Esophagus squamous epithelium (tissue), 5 donors: ENCODE data around the gene ERGIC2. TPM values are rescaled to one million over a fixed set of nuclear protein-coding genes. Genes with fewer than 3 reads are reported as not detected.

Experiments
- DNase-seq: peaks from one replicate; lab custom pipeline; 2025; lab: John Stamatoyannopoulos, UW
- H3K27ac ChIP-seq, 4 donors: fragments of 200-600 bp; sonication (generic); one replicate each; pipeline ENCODE4 v1.5.1; 2016 to 2019; ENCODE audit warnings: mild to moderate bottlenecking in 1 of 4
- H3K27me3 ChIP-seq, 4 donors: fragments of 200-600 bp; sonication (generic); 1 replicate in 3 of 4; 2 replicates in 1 of 4; pipeline versions ENCODE4 v1.5.1 to v1.6.0; 2017 to 2021; ENCODE audit warnings: antibody characterized with exemption in 1 of 4
- H3K36me3 ChIP-seq, 3 donors: fragments of 200-600 bp; sonication (generic); one replicate each; pipeline ENCODE4 v1.5.1; 2016 to 2019
- H3K4me1 ChIP-seq, 3 donors: fragments of 200-600 bp; sonication (generic); one replicate each; pipeline ENCODE4 v1.5.1; 2017 to 2019
- H3K4me3 ChIP-seq, 4 donors: fragments of 200-600 bp; sonication (generic); 1 replicate in 3 of 4; 2 replicates in 1 of 4; pipeline ENCODE4 v1.5.1; 2016 to 2019; ENCODE audit warnings: mild to moderate bottlenecking in 2 of 4, moderate library complexity in 1 of 4
- H3K9me3 ChIP-seq, 3 donors: fragments of 200-600 bp; sonication (generic); one replicate each; pipeline ENCODE4 v1.5.1; 2016 to 2019
- POLR2A ChIP-seq, 4 donors: fragments of 450-650 bp; IDR thresholded peaks; one replicate each; pipeline ENCODE4 v1.6.1; 2017; ENCODE audit warnings: antibody characterized with exemption in 4 of 4, mild to moderate bottlenecking in 4 of 4, moderate library complexity in 3 of 4
- WGBS, 2 donors: methylation state at CpG; one replicate each; pipeline ENCODE4 v1.1.5; 2018; 5-methylcytosine and 5-hydroxymethylcytosine counted together
- intact Hi-C: fragments of 100-400 bp; cut with DNase I; formaldehyde crosslinking; loops from one replicate; pipeline ENCODE4 v1.15.0; 2022
- total RNA-seq, 4 donors: library from RNA; depleted of rRNA; stranded (reverse); fragments of >200 nt; gene quantifications; one replicate each; pipeline ENCODE4 v1.1.0, GENCODE V29; 2016
- TF ChIP-seq, protein P1 (sequence below), 6 experiments: fragments of 450-650 bp in 4 of 6; fragments of 200-600 bp in 2 of 6; sonication (generic) in 2 of 6; IDR thresholded peaks; one replicate each; pipeline ENCODE4 v1.5.1; 2016 to 2019; ENCODE audit warnings: antibody characterized with exemption in 6 of 6, mild to moderate bottlenecking in 4 of 6, moderate library complexity in 4 of 6
- donor health status: DM: yes; HTN: yes; CAD: no.

The ERGIC2 gene
- total RNA-seq, 4 donors from 2014 or later, result 48.0 to 99.0 (median 64.5) TPM

DNA sequence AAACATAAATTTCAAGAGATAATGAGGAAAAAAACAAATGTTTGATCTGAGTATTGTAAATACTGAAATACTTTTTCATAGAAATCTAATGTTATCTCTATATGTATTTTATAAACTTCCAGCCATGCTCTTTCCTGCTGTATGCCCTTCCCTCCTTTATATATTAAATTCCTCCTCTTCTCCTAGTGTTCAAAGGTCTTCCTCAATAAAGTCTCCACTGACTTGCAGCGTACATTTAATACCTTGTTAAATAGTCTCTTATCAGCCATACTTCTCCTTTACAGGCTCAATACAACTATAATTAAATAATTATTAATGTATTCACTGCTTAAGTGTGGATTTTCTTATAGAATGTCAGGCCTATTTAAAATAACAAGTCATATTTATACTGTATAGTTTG, 26.0 kb downstream of the ERGIC2 start:
- no peak for TF ChIP-seq POLR2A (IDR thresholded peaks at IDR 0.05)
- TF ChIP-seq, protein P1, sequence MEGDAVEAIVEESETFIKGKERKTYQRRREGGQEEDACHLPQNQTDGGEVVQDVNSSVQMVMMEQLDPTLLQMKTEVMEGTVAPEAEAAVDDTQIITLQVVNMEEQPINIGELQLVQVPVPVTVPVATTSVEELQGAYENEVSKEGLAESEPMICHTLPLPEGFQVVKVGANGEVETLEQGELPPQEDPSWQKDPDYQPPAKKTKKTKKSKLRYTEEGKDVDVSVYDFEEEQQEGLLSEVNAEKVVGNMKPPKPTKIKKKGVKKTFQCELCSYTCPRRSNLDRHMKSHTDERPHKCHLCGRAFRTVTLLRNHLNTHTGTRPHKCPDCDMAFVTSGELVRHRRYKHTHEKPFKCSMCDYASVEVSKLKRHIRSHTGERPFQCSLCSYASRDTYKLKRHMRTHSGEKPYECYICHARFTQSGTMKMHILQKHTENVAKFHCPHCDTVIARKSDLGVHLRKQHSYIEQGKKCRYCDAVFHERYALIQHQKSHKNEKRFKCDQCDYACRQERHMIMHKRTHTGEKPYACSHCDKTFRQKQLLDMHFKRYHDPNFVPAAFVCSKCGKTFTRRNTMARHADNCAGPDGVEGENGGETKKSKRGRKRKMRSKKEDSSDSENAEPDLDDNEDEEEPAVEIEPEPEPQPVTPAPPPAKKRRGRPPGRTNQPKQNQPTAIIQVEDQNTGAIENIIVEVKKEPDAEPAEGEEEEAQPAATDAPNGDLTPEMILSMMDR (IDR thresholded peaks at IDR 0.05), result no peak
- H3K27ac ChIP-seq, result no peak overlapping the region
- H3K27me3 ChIP-seq, result no peaks in the 10 kb centered on the region
- no peak for DNase-seq
- intact Hi-C loops, result no loop called here
- peaks cover 0 to 86% (median 8%) of the 10 kb centered on the region in 3 donors for H3K36me3 ChIP-seq
- no peak overlapping the region for H3K4me3 ChIP-seq
- no peaks in the 10 kb centered on the region for H3K9me3 ChIP-seq
- peaks cover 0 to 3% (median 0%) of the 10 kb centered on the region in 3 donors for H3K4me1 ChIP-seq
- WGBS, 2 donors, result 96% methylated on average over 1 of the region's 1 CpG

DNA sequence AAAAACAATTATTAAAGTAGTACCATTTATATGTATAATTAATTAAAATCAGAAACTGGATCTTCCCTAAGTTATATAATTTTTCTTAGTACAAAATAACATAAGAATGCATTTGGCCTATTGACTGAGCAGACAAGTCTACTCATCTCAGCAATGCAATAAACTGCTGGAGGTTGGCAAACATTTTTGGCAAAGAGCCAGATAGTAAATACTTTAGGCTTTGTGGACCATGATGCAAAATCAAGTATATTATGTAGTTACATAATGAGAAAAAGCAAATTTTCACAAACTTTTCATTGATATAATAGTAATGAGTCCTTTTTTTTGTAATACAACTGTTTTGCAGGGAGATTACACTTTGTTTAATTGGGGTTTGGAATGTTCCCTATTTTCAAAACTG, 30.9 kb downstream of the ERGIC2 start:
- no peak for DNase-seq
- no peak overlapping the region for H3K4me3 ChIP-seq
- TF ChIP-seq POLR2A (IDR thresholded peaks at IDR 0.05), result no peak
- TF ChIP-seq, protein P1 (IDR thresholded peaks at IDR 0.05), result no peak
- peaks cover 0 to 5% (median 0%) of the 10 kb centered on the region in 3 donors for H3K4me1 ChIP-seq
- no peaks in the 10 kb centered on the region for H3K9me3 ChIP-seq
- H3K27me3 ChIP-seq, result no peaks in the 10 kb centered on the region
- intact Hi-C loops, result no loop called here
- H3K27ac ChIP-seq, result no peak overlapping the region
- peaks cover 0 to 89% (median 10%) of the 10 kb centered on the region in 3 donors for H3K36me3 ChIP-seq

DNA sequence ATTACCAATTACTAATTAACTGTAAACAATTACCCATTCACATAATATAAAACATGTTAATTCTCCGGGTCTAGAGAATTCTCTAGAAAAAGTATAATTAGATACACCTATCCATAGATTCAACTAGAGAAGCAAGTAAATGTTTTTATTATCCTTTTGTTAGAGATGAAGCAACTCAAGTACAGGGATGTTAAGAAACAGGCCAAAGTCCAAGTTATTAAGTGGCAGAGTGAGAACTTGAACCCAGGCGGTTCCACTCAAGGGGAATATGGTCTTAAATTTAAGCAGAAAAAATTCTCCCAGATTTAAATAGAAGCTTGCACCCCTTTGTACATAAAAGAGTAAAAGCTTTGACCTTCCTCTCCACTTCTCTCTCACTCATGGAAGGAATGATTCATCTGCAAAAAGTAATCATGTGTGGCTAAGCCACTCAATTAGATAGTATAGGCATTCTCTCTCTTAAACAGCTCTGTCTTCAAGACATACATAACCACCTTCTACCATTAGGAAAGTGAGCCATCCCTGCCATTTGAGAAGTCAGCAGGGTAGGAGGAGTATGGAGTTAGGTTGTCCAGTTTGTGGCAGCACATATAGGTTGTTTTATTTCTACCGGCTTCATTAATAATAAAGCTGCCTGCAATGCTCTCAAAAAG, 34.1 kb downstream of the ERGIC2 start:
- peaks cover 0 to 5% (median 0%) of the 10 kb centered on the region in 3 donors for H3K4me1 ChIP-seq
- TF ChIP-seq POLR2A (IDR thresholded peaks at IDR 0.05), result no peak
- TF ChIP-seq, protein P1 (IDR thresholded peaks at IDR 0.05), result no peak
- no peaks in the 10 kb centered on the region for H3K27me3 ChIP-seq
- H3K27ac ChIP-seq, result no peak overlapping the region
- H3K9me3 ChIP-seq, result no peaks in the 10 kb centered on the region
- 94 to 96% methylated on average over 3 of the region's 3 CpGs for WGBS, 2 donors
- no peak overlapping the region for H3K4me3 ChIP-seq
- intact Hi-C loops, result no loop called here
- H3K36me3 ChIP-seq, result peaks cover 0 to 87% (median 7%) of the 10 kb centered on the region in 3 donors
- no peak for DNase-seq

DNA sequence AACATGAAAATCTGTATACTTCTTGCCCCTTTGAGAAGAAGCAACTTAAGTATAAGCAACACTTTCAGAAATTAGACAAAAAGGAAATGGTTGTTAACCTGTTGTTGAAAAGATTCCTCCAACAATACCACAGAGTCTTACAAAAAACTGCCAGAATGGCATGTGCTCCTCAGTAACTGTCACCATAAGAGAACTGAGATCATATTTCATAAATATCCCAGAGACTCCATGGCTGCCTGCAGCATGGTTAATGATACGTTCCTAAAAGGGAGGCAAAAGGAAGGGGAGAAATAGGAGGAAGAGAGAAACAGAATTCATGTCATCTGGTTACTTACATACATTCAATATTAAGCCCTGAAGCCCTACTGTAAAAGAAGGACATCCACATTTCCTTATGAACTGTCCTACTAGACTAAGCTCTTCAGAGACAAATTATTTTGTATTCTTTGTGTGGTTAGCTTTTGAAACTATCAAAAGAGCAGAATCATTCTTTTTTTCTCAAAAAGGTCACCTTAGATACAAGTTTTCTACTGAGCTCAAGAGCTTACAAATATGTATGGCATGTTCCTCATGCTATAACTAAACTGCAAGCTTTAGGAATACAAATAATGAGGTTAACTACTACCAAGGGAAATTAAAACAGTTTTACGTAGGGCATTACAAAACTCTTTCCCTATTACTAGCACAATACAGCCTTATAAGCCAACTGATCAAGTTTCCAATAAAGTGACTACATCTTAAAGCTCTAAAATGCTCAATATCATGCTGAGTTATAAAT, 37.8 kb downstream of the ERGIC2 start:
- Histone ChIP-seq H3K4me1 (no peaks in the 10 kb centered on the region), H3K27ac (no peak overlapping the region), H3K9me3 (no peaks in the 10 kb centered on the region), H3K27me3 (no peaks in the 10 kb centered on the region), H3K36me3 (peaks cover 0 to 94% (median 7%) of the 10 kb centered on the region in 3 donors), H3K4me3 (no peak overlapping the region)
- 87 to 88% methylated on average over 2 of the region's 2 CpGs for WGBS, 2 donors
- no peak for TF ChIP-seq POLR2A (IDR thresholded peaks at IDR 0.05)
- TF ChIP-seq, protein P1 (IDR thresholded peaks at IDR 0.05), result no peak
- intact Hi-C loops, result no loop called here
- no peak for DNase-seq

DNA sequence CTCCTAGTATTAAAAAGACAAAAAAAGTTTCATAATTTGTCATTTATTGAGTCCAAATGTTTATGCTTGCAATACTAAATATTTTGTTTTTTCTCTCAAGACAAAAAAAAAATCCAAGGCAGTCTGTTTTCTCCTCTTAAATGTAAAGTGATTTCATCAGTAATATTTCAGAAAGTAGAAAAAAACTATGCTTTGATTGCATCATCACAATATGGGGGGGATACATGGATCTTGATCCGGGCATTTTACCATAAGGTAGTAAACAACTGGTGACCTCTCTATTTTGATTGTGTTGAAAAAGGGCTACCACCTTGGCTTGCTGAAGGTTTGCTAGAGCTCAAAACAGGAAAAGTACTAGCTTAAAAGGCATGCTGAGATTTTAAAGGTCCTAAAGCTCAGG, 43.6 kb downstream of the ERGIC2 start:
- WGBS, 2 donors, result 86 to 93% methylated on average over 1 of the region's 1 CpG

More for the DNA sequence above, 43.6 kb downstream of the ERGIC2 start:
- H3K9me3 ChIP-seq, result no peaks in the 10 kb centered on the region
- intact Hi-C loops, result no loop called here
- peaks cover 0 to 56% (median 0%) of the 10 kb centered on the region in 3 donors for H3K36me3 ChIP-seq
- TF ChIP-seq POLR2A (IDR thresholded peaks at IDR 0.05), result no peak
- TF ChIP-seq, protein P1 (IDR thresholded peaks at IDR 0.05), result no peak
- no peak overlapping the region for H3K4me3 ChIP-seq
- no peak overlapping the region for H3K27ac ChIP-seq
- H3K27me3 ChIP-seq, result no peaks in the 10 kb centered on the region
- no peak for DNase-seq
- no peaks in the 10 kb centered on the region for H3K4me1 ChIP-seq
